NCI-H1105 treated with DMSO at 0.1 percent for 48 hours (cell line): ENCODE measurements around the gene CERKL.

ENCODE experiments used
- DNase-seq: peaks from one replicate; lab custom pipeline; 2025; lab: John Stamatoyannopoulos, UW

Gene CERKL

DNA sequence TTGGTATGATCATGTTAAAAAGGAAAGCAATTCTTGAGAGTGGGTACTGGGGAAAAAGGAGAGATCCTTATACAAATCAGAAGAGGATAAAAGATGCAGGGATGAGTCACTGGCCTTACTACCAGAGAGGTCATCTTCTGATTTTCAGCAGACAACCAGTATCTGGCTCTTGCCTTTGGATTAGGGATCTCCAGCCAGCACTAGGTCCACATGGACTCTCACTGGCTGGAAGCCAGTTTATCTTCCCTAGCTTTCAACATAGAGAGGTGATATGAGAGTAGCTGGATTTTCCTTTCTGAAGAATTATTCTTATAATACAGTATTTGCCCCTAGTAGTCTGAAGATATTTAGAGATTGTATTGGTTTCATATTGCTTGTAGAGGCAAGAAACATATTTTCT is 30.2 kb downstream of the CERKL start:
- no peak for DNase-seq

DNA sequence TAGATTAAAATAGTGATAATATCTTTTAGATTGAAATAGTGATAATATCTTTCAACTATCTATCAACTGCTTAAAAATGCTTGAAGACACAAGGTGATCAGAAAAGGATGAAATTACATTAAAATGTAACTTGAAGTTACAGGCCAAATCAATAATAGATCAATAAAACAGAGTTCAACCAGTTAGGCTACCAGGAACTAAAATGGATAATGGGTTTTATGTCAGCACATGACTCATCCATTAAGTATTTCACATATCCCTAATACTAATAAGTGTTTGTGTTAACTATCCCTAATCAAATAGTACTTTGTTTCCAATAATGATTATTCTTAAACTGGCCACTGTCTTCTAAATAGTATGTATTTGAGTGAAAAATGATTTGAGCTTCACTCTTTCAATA is 33.7 kb downstream of the CERKL start:
- no peak for DNase-seq

DNA sequence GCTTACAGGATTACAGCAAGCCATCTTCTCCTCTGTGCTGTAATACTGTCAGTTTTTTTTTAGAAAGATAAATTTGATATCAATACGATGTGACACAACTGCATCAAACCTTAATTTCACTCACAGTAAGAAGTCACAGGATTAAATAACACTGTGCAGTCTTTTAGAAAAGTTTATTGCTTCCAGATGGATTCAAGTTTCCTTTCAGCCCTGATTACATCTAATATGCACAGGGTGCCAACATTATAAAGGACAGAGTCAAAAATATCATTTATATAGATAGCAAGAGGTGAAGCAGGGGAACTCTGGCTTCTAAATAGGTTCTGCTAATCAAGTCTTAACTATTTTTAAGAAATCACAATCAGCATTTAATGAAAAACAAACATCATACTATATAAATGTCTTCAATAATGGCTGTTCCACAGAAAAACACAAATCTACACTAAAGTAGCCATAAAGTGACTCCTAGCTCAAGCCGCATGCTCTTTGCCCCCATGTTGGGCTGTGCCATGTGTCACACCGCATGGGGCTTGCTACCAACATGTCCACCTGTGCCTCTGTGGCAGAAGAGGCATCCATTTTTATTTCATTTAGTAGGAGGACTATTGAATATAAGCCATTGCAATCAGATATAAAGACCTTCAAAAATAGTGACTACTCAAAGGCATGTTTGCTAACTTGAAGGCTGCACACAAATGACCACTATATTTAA is 35.0 kb downstream of the CERKL start:
- DNase-seq = no peak

DNA sequence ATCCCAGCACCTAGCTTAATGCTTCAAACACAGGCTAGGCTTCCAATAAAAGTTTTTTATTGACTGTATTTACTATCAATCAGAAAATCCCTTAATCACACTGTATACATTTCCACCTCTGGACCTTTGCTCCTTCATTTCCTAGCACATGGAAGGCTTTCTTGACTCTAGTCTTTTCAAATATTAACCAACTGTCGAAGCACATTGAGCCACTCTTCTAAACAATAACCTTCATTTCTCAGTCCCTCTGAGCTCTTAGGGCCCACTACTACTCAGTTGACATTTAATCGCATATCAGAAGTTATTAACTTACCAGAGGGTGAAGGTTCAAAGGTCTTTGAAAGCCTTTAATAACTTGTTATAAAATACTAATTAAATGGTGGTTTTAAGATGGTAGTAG is 37.4 kb downstream of the CERKL start:
- no peak for DNase-seq

DNA sequence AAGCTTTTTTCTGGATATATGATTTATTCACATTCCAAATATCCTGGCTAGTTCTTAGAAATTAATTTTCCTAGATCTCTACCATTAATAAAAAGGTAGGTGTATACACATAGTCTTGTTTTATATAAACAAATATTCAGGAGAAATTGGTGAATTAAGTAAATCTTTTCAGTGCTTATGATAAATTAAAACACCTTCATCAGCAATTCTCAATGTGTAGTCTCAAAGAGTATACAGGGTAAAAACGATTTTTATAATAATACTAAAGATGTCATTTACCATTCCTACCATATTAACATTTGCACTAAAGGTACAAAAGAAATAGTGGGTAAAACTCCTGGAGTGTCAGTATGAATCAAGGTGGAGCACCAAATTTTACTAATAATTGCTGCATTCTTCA is 40.2 kb downstream of the CERKL start:
- DNase-seq = no peak

DNA sequence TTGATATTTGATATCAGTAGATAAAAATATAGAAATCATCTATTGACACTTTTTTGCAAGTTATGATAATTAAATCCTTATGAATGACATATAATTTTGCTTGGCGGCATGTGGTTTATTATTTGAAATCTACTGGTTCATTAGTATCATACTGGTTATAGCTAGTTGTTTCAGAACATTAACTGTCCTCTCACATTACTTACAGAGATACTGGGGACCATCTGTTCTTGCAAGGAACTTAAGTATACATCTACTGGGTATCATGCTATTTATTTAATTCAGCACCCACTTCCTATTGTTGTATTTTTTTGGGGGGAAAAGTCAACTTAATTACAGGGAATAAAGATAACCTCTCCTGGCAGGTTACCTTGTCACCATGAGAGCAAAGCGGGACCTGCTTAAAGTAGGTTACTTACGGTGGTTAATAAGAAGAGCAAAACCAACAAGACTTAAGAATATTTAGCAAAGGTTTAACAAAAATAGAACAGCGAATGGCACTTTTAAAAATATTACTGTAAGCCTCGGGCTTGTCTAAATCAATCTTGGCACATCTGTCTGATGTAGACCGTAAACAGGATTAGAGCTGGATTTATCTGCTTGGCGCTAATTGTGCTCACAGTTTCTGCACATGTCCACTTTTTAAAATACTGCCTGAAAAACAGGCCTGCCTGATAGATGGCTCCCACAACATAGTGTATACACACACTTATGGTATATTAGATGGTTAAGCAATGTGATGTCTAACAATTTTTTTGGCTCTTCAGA is 41.8 kb downstream of the CERKL start:
- DNase-seq = no peak

DNA sequence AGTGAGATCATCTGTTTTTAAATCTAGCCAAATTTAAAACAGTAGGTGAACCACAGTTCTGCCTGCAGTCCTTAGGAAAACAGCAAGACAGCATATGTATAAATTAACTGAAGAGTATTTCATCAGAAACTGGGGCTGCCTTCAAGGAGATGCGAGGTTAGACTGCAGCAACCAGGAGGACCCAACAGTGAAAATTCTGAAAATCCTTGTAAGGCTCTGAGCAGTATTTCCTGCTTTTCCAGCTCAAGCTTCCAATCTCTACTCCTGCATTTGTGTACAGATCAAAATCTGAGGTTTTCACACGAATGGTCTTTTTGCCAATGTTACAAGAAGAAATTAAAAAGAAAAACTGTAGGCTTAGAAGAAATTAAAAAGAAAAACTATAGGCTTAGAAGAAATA is 43.7 kb downstream of the CERKL start:
- DNase-seq = no peak

DNA sequence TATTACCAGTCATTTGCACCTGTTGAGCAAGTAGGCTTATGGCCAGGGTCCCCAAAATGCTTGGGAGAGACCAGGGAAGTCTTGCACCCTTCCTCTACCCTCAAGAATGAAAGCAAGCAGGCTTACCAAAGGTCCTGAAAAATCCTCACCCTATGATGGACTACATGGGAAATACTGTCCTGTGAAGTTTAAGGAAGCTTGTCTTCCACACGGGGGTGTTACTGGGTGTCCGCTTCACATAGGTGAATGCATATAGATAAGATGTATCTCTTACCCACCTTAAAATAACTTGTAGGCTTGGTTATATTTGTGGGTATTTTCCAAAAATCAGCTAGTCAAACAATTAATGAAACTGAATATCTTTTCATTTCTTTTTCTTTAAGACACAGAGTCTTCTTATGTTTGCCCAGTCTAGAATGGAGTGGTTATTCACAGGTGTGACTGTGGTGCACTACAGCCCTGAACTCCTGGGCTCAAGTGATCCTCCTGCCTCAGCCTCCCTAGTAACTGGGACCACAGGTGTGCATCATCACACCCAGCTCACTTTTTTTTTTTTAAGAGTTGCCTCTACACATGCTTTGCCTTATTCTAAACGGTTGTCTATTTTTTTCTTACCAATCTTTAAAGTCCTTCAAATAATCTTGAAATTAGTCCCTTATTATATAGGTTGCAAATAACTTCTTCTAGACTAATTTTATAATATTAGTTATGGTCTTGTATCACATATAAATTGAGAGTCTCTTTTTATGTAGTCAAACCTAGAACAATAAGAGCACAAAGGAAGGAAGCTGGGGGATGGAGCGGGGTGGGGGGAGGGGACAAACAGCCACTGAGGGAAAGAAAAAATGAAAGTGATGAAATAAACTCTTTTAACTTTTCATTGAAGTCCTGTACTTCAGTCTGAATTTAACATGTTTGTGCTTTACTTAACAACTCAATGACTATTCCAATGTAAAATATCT is 49.0 kb downstream of the CERKL start:
- DNase-seq = no peak

DNA sequence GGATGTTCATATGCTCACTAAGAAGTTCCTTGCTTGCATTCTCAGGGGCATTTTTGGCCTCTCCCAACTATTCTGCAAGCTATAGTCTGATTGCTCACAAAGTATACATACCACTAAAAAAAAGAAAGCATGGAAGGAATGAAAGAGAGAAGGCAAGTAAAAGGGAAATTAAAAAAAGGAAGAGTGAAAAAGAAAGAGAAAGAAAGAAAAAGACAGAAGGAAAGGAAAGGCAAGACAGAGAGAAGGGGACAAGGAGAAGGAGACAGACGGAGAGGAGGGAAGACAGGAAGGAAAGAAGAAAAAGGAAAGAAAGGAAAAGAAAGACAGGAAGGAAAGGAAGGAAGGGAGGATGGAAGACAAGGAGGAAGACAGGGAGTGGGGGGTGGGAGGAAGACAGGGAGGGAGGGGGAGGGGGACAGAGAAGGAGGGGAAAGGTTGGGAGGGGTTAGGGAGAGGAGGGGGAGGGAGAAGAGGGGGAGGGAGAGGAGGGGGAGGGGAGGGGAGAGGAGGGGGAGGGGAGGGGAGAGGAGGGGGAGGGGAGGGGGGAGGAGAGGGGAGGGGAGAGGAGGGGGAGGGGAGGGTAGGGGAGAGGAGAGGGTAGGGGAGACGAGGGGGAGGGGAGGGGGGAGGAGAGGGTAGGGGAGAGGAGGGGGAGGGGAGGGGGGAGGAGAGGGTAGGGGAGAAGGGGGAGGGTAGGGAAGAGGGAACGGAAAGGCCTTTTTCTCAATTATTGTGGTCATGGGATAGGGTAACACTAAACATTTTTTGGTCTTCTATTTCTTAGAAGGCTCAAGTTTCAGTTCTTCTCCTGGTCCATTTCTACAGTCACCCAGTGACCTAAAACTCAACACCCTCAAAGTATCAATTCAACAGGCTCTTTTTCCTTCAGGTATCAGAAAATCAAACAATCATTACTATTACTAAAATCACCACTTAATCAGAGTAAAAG is 50.7 kb downstream of the CERKL start:
- DNase-seq = no peak

DNA sequence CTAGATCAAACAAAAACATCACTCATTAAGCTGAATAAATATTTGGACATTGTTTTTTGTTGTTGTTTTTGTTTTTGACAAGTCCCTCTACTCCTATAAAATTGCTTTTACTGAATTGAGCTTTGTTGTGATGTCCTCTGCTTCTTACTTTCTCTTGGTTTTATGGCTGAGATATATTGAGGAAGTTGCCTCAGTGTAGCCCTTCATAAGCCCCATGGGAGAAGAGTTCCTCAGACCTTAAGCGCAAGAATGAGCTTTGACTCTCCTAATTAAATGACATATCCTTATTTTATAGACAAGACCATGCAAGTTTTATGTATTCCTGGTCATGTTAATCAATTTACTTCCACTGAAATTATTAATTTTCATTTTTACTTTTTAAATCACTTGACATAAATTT is 54.9 kb downstream of the CERKL start:
- DNase-seq = no peak

DNA sequence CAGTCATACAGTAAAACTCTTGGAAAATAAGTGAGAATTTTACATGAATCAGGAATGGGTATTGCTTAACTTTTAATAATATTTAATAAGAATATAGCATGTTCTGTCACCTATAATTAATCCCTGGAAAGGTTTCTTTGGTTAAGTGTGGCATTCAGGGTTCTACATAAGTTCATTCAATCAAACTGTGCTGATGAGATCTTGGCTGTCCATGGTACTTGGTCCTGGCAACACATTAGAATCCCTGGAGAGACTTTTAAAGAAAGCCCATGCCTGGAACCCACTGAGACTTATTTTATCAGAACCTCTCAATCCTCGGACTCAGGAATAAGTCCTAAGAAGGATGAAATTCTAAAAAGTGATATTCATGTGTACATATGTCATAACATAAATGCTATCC is 60.3 kb downstream of the CERKL start:
- DNase-seq = no peak

DNA sequence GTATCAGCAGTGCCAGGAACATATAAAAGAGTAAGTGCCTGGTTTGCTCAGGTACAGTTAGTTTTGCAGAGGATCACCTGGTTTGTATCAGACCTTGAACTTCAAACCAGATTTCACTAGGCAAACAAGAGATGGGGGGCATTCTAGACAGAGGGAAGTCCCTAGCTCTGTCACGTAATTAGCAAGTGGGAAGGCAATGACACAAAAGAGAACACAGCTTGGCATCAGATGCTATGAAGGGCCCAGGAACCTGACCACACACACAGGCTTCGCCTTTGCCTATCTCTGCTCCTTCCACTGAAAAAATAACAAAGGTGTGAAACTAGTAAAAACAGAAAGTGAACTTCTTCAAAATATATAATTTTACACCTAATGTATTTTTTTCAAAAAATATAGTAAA is 62.6 kb downstream of the CERKL start:
- DNase-seq = no peak

DNA sequence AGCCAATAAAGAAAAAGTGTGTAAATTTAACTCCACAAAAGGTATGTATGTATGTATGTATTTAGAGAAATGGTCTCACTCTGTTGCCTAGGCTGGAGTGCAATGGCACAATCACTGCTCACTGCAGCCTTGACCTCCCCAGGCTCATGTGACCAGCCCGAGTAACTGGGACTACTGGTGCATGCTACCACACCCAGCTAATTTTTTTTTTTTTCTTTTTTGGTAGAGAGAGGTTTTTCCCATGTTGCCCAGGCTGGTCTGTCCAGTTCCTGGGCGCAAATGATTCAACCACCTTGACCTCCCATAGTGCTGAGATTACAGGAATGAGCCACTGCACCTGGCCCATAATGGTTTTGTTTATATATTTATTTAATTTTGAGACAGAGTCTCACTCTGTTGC is 67.1 kb downstream of the CERKL start:
- DNase-seq = no peak

DNA sequence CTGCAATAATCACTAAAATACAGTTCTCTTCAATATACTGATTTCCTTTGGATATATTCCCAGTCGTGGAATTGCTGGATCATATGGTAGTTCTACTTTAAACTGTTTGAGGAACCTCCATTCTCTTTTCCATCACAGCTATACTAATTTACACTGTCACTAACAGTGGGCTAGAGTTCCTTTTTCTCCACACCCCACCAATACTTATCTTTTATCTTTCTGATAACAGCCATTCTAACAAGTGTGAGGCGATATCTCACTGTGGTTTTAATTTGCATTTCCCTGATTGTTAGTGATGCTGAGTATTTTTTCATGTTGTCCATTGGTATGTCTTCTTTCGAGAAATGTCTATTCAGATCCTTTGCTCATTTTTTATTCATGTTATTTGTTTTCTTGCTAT is 68.4 kb downstream of the CERKL start:
- DNase-seq = no peak

DNA sequence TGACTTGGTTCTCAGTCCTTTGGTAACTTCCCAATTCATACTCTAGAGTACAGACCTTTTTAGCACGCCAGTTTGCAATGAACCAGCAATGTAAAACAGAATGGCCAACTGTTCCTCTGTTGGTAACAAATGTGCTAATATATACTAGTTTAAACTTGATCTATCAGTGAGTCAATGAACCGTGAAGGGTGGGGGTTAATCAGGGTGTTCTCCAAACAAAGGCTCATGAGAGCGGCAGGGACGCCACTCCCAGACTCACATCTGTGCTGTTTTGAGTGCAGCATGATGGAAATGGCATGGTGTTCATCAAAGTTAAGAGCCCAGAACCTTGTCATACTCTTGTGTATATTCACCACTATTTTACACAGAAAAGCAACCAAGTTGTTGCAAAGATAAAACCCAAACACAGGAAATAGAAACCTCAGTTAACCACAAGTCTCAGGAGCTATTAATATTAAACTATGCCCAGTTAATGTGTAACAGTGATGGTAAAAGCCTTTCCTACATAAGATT is 70.3 kb downstream of the CERKL start:
- peak; percentile 96 for DNase-seq

DNA sequence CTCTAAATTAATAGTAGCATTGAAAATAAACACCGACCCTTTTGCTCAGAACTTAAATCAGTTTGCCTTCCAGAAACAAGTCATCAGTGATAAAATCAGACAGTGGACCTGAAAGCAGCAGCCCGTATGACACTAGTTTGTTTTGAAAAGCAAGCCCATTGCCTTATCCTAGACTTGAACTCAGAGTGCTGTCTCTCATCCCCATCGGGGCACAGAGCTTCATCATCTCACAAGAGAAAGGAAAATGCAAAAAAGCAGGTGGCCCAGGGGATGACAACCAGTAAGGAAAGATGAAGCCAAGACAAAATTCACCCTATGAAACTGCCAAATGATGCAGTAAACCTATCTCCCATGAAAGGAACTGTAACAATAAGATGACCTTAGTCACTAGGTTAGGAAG is 71.2 kb downstream of the CERKL start:
- DNase-seq = peak; percentile 55

DNA sequence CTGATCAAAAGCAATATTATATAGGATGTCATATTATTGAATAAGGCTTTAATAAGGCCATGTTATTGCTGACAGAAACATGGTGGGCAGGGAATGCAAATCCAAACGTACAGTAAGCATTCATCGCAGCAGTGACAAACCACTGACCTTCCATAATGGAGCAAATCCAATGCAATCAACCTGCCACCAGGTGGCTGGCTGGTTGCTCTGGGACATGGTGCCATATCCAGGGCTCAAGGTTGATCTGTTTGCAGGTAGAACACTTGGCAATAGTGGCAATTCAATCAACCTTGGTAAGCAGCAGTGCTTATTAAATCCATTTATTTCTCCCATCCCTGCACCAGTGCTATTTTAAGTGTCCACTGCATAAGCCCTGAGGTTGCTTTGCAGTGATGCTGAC is 75.4 kb downstream of the CERKL start:
- DNase-seq = no peak

DNA sequence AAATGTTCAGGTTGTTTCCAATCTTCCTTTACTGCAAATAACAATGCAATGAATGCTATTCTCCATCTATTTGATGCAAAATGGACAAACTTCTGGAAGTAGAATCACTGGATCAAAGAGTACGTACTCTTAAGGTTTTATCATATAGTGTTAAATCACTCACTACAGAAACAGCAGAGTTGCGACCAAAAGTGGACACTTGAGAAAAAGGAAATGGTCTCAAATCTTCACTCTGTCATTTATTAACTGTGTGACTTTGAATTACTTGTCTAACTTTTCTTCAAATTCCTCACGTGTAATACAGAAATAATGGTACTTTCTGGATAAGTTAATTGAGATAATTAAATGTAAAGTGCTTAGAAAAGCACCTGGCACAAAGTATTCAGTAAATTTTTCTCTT is 78.1 kb downstream of the CERKL start:
- DNase-seq = no peak

DNA sequence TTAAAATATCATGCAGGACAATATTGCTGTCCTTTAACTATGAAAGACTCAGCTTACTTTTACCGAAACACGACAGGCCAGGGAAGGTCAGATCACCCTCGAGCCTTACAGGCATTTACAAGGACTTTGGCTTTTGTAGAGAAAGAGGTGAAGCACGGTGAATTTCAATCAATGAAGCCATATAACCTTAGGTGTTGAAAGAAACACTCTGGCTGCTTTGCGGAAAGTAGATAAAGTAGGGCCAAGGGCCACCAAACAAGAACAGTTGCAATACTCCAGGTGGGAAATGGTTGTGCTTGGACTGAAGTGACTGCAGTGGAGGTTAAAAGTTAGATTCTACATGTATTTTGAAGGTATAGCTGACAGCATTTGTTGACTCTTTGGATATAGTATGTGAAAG is 80.5 kb downstream of the CERKL start:
- no peak for DNase-seq

DNA sequence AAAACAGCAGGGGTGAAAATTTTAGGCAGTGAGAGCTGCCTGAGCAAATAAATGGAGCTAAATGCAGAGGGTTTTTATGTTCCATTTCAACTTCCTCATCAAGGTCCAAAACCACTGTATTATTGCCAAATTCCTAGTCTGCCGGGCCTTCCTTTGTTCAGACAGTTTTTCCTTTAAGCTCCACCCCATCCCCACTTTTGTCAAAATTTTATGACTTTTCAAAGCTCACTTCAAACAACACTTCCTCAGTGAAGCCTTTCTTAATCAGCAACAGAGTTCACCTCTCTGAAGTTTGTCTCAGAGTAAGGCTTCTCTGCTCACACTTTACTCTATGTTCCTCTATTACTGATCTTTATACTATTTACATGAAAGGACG is 81.3 kb downstream of the CERKL start:
- DNase-seq = peak; percentile 42

DNA sequence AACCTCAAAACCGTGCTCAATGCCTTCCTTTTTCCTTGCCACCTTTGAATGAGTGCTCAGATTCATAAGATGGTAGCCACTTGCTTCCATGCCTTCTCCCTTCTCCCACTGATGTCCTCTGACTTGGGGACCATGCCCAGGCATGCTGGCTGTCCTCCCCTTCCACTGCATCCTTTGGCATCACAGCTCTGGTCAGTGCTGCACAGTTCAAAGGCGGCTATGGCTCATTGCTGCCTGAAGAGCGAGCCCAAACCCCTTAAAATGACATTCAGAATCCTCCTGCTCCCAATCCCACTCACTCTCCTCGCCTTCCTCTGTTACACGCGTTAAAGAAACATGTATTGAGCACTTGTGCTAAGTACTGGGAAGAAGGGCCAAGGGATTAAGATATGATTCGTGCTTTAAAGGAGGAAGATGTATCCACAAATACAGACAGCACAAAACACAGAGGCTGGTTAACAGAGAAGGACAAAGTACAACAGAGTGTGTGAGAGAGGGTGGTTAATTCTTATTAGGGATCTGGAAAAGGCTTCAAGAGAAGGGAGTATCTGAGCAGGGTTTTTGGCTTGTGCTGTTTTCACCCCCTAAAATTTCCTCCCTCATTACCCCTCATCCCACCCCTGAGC is 81.8 kb downstream of the CERKL start:
- peak; percentile 42 for DNase-seq
